ENCODE results near the gene LGALS7B. TPM values are rescaled to one million over a fixed set of nuclear protein-coding genes. Genes with fewer than 3 reads are reported as not detected.
"Not testable (repeated sequence)": the region's sequence is repeated elsewhere in the genome, so short reads cannot be mapped to it uniquely, and the experiment has no call there.

Gene LGALS7B
- total RNA-seq, 2 experiments from 2014 or later, result not detected

- intact Hi-C loops (cut with micrococcal nuclease; ENCODE audit: unreplicated experiment), result no loop called here
- ChIA-PET POLR2A (no interaction called here), CTCF (ENCODE audit: unreplicated experiment) (no interaction called here)
- H2AFZ ChIP-seq (ENCODE audit: low read length), result no peak overlapping the region
- no peaks in the 10 kb centered on the region for H3K4me1 ChIP-seq (ENCODE audit: insufficient read depth, low read length, poor library complexity, severe bottlenecking)
- TF ChIP-seq CTCF (conservative IDR thresholded peaks at IDR 0.05; ENCODE audit: low read length) (no peak), EZH2phosphoT487 (IDR thresholded peaks at IDR 0.05; ENCODE audit: borderline replicate concordance, low read depth, low read length) (no peak)
- no peak overlapping the region for H3K27ac ChIP-seq (ENCODE audit: low read depth, low read length, poor library complexity, severe bottlenecking)
- BruUV-seq (replicated peaks), result no TSS peak
- DNase-seq (ENCODE audit: low spot score), result no peak
- no peaks in the 10 kb centered on the region for H3K9me2 ChIP-seq (ENCODE audit: insufficient read depth, low read length)
- H4K20me1 ChIP-seq (ENCODE audit: insufficient read depth, low read length), result no peaks in the 10 kb centered on the region
- no peak overlapping the region for H3K4me2 ChIP-seq (ENCODE audit: low read length)
- no peak overlapping the region for H3K4me3 ChIP-seq (ENCODE audit: low read depth, low read length, poor library complexity, severe bottlenecking)
- no peaks in the 10 kb centered on the region for H3K9me3 ChIP-seq (ENCODE audit: low read length)
- H3K36me3 ChIP-seq (ENCODE audit: insufficient read depth, low read length), result no peaks in the 10 kb centered on the region
- H3K79me2 ChIP-seq (ENCODE audit: insufficient read depth, low read depth, low read length), result no peaks in the 10 kb centered on the region
Measured at GRCh38 chr19:38780443-38780842, 8.6 kb upstream of the LGALS7B start.

GRCh38 chr19:38781058-38781457 is 7.9 kb upstream of the LGALS7B start:
- no peaks in the 10 kb centered on the region for H3K9me3 ChIP-seq (ENCODE audit: low read length)
- CTCF ChIA-PET (ENCODE audit: unreplicated experiment), result no interaction called here
- no peaks in the 10 kb centered on the region for H3K4me1 ChIP-seq (ENCODE audit: insufficient read depth, low read length, poor library complexity, severe bottlenecking)
- H2AFZ ChIP-seq (ENCODE audit: low read length), result no peak overlapping the region
- no peaks in the 10 kb centered on the region for H3K9me2 ChIP-seq (ENCODE audit: insufficient read depth, low read length)
- POLR2A ChIA-PET, result no interaction called here
- H3K36me3 ChIP-seq (ENCODE audit: insufficient read depth, low read length), result no peaks in the 10 kb centered on the region
- intact Hi-C loops (cut with micrococcal nuclease; ENCODE audit: unreplicated experiment), result no loop called here
- no peaks in the 10 kb centered on the region for H4K20me1 ChIP-seq (ENCODE audit: insufficient read depth, low read length)
- no peak overlapping the region for H3K27ac ChIP-seq (ENCODE audit: low read depth, low read length, poor library complexity, severe bottlenecking)
- BruUV-seq (replicated peaks), result no TSS peak
- H3K79me2 ChIP-seq (ENCODE audit: insufficient read depth, low read depth, low read length), result no peaks in the 10 kb centered on the region
- no peak overlapping the region for H3K4me3 ChIP-seq (ENCODE audit: low read depth, low read length, poor library complexity, severe bottlenecking)
- DNase-seq (ENCODE audit: low spot score), result no peak
- no peak overlapping the region for H3K4me2 ChIP-seq (ENCODE audit: low read length)
- TF ChIP-seq EZH2phosphoT487 (IDR thresholded peaks at IDR 0.05; ENCODE audit: borderline replicate concordance, low read depth, low read length) (no peak), CTCF (conservative IDR thresholded peaks at IDR 0.05; ENCODE audit: low read length) (no peak)

- CTCF ChIA-PET (ENCODE audit: unreplicated experiment); POLR2A ChIA-PET; H3K4me2 ChIP-seq (ENCODE audit: low read length); H3K4me3 ChIP-seq (ENCODE audit: low read depth, low read length, poor library complexity, severe bottlenecking); H3K9me3 ChIP-seq (ENCODE audit: low read length); BruUV-seq (replicated peaks); H3K4me1 ChIP-seq (ENCODE audit: insufficient read depth, low read length, poor library complexity, severe bottlenecking); H4K20me1 ChIP-seq (ENCODE audit: insufficient read depth, low read length); H2AFZ ChIP-seq (ENCODE audit: low read length); H3K27ac ChIP-seq (ENCODE audit: low read depth, low read length, poor library complexity, severe bottlenecking); DNase-seq (ENCODE audit: low spot score); H3K79me2 ChIP-seq (ENCODE audit: insufficient read depth, low read depth, low read length); H3K36me3 ChIP-seq (ENCODE audit: insufficient read depth, low read length); intact Hi-C loops (cut with micrococcal nuclease; ENCODE audit: unreplicated experiment); H3K9me2 ChIP-seq (ENCODE audit: insufficient read depth, low read length): not testable (repeated sequence)
Measured at GRCh38 chr19:38782212-38782611, 6.8 kb upstream of the LGALS7B start.

All from OCI-LY7 (cell line).